Mammary epithelial cell (primary cell): ENCODE measurements around the gene KRT9.

Experiments used
- CTCF ChIP-seq, 2 donors: IDR thresholded peaks in 1 of 2; conservative IDR thresholded peaks in 1 of 2; 2 replicates each; pipeline ENCODE4 v1.5.1; 2011 to 2012; ENCODE audit warnings: inconsistent platforms in 2 of 2, low read length in 2 of 2, mild to moderate bottlenecking in 2 of 2, control low read depth in 1 of 2, low read depth in 1 of 2; ENCODE audit not compliant: insufficient read depth in 1 of 2; ENCODE audit errors: extremely low read depth in 1 of 2
- EZH2 ChIP-seq: IDR thresholded peaks from 2 replicates; pipeline ENCODE4 v1.6.1; 2012; ENCODE audit warnings: low read length, inconsistent platforms, borderline replicate concordance

- TF ChIP-seq CTCF (conservative IDR thresholded peaks at IDR 0.05 in 1 of 2, IDR thresholded peaks at IDR 0.05 in 1 of 2; ENCODE audit: extremely low read depth in 1 of 2, insufficient read depth in 1 of 2, low read depth in 1 of 2, low read length in 2 of 2): no peak
- no peak for TF ChIP-seq EZH2
Observed at GRCh38 chr17:41522301-41523224, 49.3 kb downstream of the KRT9 start.
